H9 (cell line): ENCODE data around the gene ATRNL1. TPM values are rescaled to one million over a fixed set of nuclear protein-coding genes. Genes with fewer than 3 reads are reported as not detected.

Source experiments
- DNase-seq: peaks from one replicate; pipeline ENCODE4 v3.0.0-alpha.2; 2017
- H2AFZ ChIP-seq: one replicate; pipeline ENCODE4 v1.6.1; 2013; ENCODE audit warnings: mild to moderate bottlenecking, low read length, control low read depth, moderate library complexity
- H2AK5ac ChIP-seq: 2 replicates; pipeline ENCODE4 v1.6.1; 2013; ENCODE audit warnings: low read length, control low read depth, mixed read lengths; ENCODE audit not compliant: insufficient read length
- H2BK120ac ChIP-seq: one replicate; pipeline ENCODE4 v1.6.1; 2013; ENCODE audit warnings: low read depth, mild to moderate bottlenecking, low read length, control low read depth, inconsistent platforms; ENCODE audit not compliant: poor library complexity, severe bottlenecking
- H2BK12ac ChIP-seq: 2 replicates; pipeline ENCODE4 v1.6.1; 2013; ENCODE audit warnings: low read length, control low read depth, mixed read lengths, low read depth; ENCODE audit not compliant: insufficient read length
- H2BK15ac ChIP-seq: 2 replicates; pipeline ENCODE4 v1.6.1; 2013; ENCODE audit warnings: low read depth, low read length, control low read depth
- H2BK20ac ChIP-seq: one replicate; pipeline ENCODE4 v1.6.1; 2013; ENCODE audit warnings: low read depth, mild to moderate bottlenecking, low read length, control low read depth, inconsistent platforms; ENCODE audit not compliant: poor library complexity, severe bottlenecking
- H2BK5ac ChIP-seq: 2 replicates; pipeline ENCODE4 v1.6.1; 2013; ENCODE audit warnings: low read length, control low read depth, mixed read lengths; ENCODE audit not compliant: insufficient read length
- H3K14ac ChIP-seq: 2 replicates; pipeline ENCODE4 v1.6.1; 2013; ENCODE audit warnings: low read length, control low read depth; ENCODE audit not compliant: insufficient read depth
- H3K18ac ChIP-seq: 2 replicates; pipeline ENCODE4 v1.6.1; 2013; ENCODE audit warnings: low read depth, mild to moderate bottlenecking, mixed read lengths, low read length, control low read depth; ENCODE audit not compliant: insufficient read length
- H3K23ac ChIP-seq: 2 replicates; pipeline ENCODE4 v1.6.1; 2013; ENCODE audit warnings: low read length, control low read depth, mixed read lengths, low read depth; ENCODE audit not compliant: insufficient read length
- H3K23me2 ChIP-seq: 2 replicates; pipeline ENCODE4 v1.6.1; 2013; ENCODE audit warnings: low read depth, mild to moderate bottlenecking, mixed read lengths, low read length, control low read depth; ENCODE audit not compliant: insufficient read length, poor library complexity, severe bottlenecking
- H3K27ac ChIP-seq: 2 replicates; pipeline ENCODE4 v1.5.1; 2013; ENCODE audit warnings: low read length, control low read depth, mixed read lengths, low read depth; ENCODE audit not compliant: insufficient read length
- H3K27me3 ChIP-seq: 2 replicates; pipeline ENCODE4 v1.6.1; 2013; ENCODE audit warnings: low read length, control low read depth, inconsistent platforms; ENCODE audit not compliant: insufficient read depth
- H3K4ac ChIP-seq: 2 replicates; pipeline ENCODE4 v1.6.1; 2013; ENCODE audit warnings: low read depth, mild to moderate bottlenecking, control low read depth, inconsistent platforms, low read length, moderate library complexity
- H3K4me1 ChIP-seq: 2 replicates; pipeline ENCODE4 v1.6.1; 2013; ENCODE audit warnings: low read length, control low read depth, inconsistent platforms; ENCODE audit not compliant: insufficient read depth
- H3K4me2 ChIP-seq: 2 replicates; pipeline ENCODE4 v1.6.1; 2013; ENCODE audit warnings: low read length, control low read depth, mixed read lengths; ENCODE audit not compliant: insufficient read length, insufficient read depth
- H3K56ac ChIP-seq: 2 replicates; pipeline ENCODE4 v1.6.1; 2013; ENCODE audit warnings: low read depth, mild to moderate bottlenecking, mixed read lengths, low read length, control low read depth; ENCODE audit not compliant: insufficient read length
- H3K79me1 ChIP-seq: 2 replicates; pipeline ENCODE4 v1.6.1; 2013; ENCODE audit warnings: low read depth, mild to moderate bottlenecking, moderate library complexity, low read length, control low read depth, inconsistent platforms; ENCODE audit not compliant: insufficient read depth, poor library complexity, severe bottlenecking
- H3K79me2 ChIP-seq: 2 replicates; pipeline ENCODE4 v1.6.1; 2013; ENCODE audit warnings: low read length, control low read depth, inconsistent platforms; ENCODE audit not compliant: insufficient read depth
- H3K9ac ChIP-seq: 2 replicates; pipeline ENCODE4 v1.6.1; 2013; ENCODE audit warnings: low read length, control low read depth, mixed read lengths; ENCODE audit not compliant: insufficient read length; ENCODE audit errors: extremely low read depth
- H3K9me3 ChIP-seq: one replicate; pipeline ENCODE4 v1.6.1; 2013; ENCODE audit warnings: low read depth, low read length, inconsistent platforms; ENCODE audit not compliant: control insufficient read depth
- H3T11ph ChIP-seq: one replicate; pipeline ENCODE4 v1.6.1; 2013; ENCODE audit warnings: mild to moderate bottlenecking, low read length, control low read depth, inconsistent platforms
- H4K20me1 ChIP-seq: one replicate; pipeline ENCODE4 v1.6.1; 2013; ENCODE audit not compliant: control insufficient read depth, insufficient read length, insufficient read depth
- H4K5ac ChIP-seq: 2 replicates; pipeline ENCODE4 v1.6.1; 2013; ENCODE audit warnings: low read depth, mild to moderate bottlenecking, mixed read lengths, low read length, control low read depth; ENCODE audit not compliant: insufficient read length
- H4K8ac ChIP-seq: replicated peaks from 2 replicates; pipeline ENCODE4 v1.6.1; 2013; ENCODE audit warnings: low read length, control low read depth, mixed read lengths, low read depth; ENCODE audit not compliant: insufficient read length
- H4K91ac ChIP-seq: 2 replicates; pipeline ENCODE4 v1.6.1; 2013; ENCODE audit warnings: low read depth, mild to moderate bottlenecking, moderate library complexity, mixed read lengths, low read length, control low read depth; ENCODE audit not compliant: insufficient read length
- H3K27ac Mint-ChIP-seq, 3 experiments: 2 replicates in 2 of 3; 3 replicates in 1 of 3; pipeline ENCODE4 v1.8.0; 2020 to 2021; ENCODE audit warnings: mixed read lengths in 3 of 3, mild to moderate bottlenecking in 1 of 3, moderate library complexity in 1 of 3
- H3K27me3 Mint-ChIP-seq: 2 replicates; pipeline ENCODE4 v1.8.0; 2021; ENCODE audit warnings: low read depth, mild to moderate bottlenecking, moderate library complexity, mixed read lengths
- H3K36me3 Mint-ChIP-seq, 3 experiments: 2 replicates in 2 of 3; 3 replicates in 1 of 3; pipeline ENCODE4 v1.8.0; 2020 to 2021; ENCODE audit warnings: low read depth in 3 of 3, mixed read lengths in 3 of 3; ENCODE audit not compliant: insufficient read depth in 1 of 3
- H3K4me1 Mint-ChIP-seq, 2 experiments: 2 replicates each; pipeline ENCODE4 v1.8.0; 2020; ENCODE audit warnings: mixed read lengths in 2 of 2
- H3K4me3 Mint-ChIP-seq, 2 experiments: 2 replicates in 1 of 2; 3 replicates in 1 of 2; pipeline ENCODE4 v1.8.0; 2020 to 2021; ENCODE audit warnings: mild to moderate bottlenecking in 2 of 2, mixed read lengths in 2 of 2, moderate library complexity in 1 of 2
- H3K9me3 Mint-ChIP-seq, 2 experiments: 2 replicates in 1 of 2; 3 replicates in 1 of 2; pipeline ENCODE4 v1.8.0; 2020; ENCODE audit warnings: mild to moderate bottlenecking in 2 of 2, mixed read lengths in 2 of 2, moderate library complexity in 1 of 2
- CTCF ChIP-seq: fragments of 200-600 bp; sonication (generic); conservative IDR thresholded peaks from 3 replicates; pipeline ENCODE4 v1.8.0; 2021; ENCODE audit warnings: antibody characterized with exemption, mild to moderate bottlenecking
- WGBS: extraction: QIAGEN DNeasy Blood & Tissue Kit; methylation state at CpG from one replicate; pipeline ENCODE4 v1.1.7; 2013; ENCODE audit warnings: missing lambda C conversion rate, low lambda C conversion rate, mixed read lengths; ENCODE audit not compliant: insufficient read length; ENCODE audit errors: extremely low coverage; 5-methylcytosine and 5-hydroxymethylcytosine counted together
- total RNA-seq: library from RNA; stranded (reverse); gene quantifications from 2 replicates; pipeline ENCODE4 v1.2.1, GENCODE V29; 2021

Gene ATRNL1
- total RNA-seq, 1 experiment from 2014 or later = 9.2 TPM

GRCh38 chr10:115831016-115831415, 737.9 kb downstream of the ATRNL1 start:
- no peak overlapping the region for H3K4ac ChIP-seq
- H3K79me1 ChIP-seq = no peaks in the 10 kb centered on the region
- H4K20me1 ChIP-seq = no peaks in the 10 kb centered on the region
- no peak overlapping the region for H4K91ac ChIP-seq
- no peak overlapping the region for H2BK120ac ChIP-seq
- no peak overlapping the region for H3K18ac ChIP-seq
- no peaks in the 10 kb centered on the region for H3K9me3 ChIP-seq
- no peak overlapping the region for H2BK15ac ChIP-seq
- H3K23me2 ChIP-seq = no peaks in the 10 kb centered on the region
- no peak overlapping the region for H3K27ac ChIP-seq
- no peak overlapping the region for H3T11ph ChIP-seq
- no peaks in the 10 kb centered on the region for H3K4me1 Mint-ChIP-seq
- no peak overlapping the region for H2BK5ac ChIP-seq
- no peak for DNase-seq
- H3K9me3 Mint-ChIP-seq = no peaks in the 10 kb centered on the region
- H3K4me3 Mint-ChIP-seq = no peak overlapping the region
- no peak overlapping the region for H3K27ac Mint-ChIP-seq
- H4K8ac ChIP-seq = no peak overlapping the region
- no peaks in the 10 kb centered on the region for H3K27me3 ChIP-seq
- WGBS = no CpG with 5 or more reads among the region's 8 CpGs
- H2BK20ac ChIP-seq = no peak overlapping the region
- no peak overlapping the region for H2AFZ ChIP-seq
- no peak overlapping the region for H3K23ac ChIP-seq
- no peak overlapping the region for H3K56ac ChIP-seq
- H2AK5ac ChIP-seq = no peak overlapping the region
- H3K4me1 ChIP-seq = no peaks in the 10 kb centered on the region; the same call in 1 of the 2 replicates
- H3K9ac ChIP-seq = no peak overlapping the region
- no peak for TF ChIP-seq CTCF
- H2BK12ac ChIP-seq = no peak overlapping the region
- no peak overlapping the region for H3K4me2 ChIP-seq
- H3K36me3 Mint-ChIP-seq = no peaks in the 10 kb centered on the region
- no peak overlapping the region for H4K5ac ChIP-seq
- no peak overlapping the region for H3K14ac ChIP-seq
- no peaks in the 10 kb centered on the region for H3K79me2 ChIP-seq
- H3K27me3 Mint-ChIP-seq = no peaks in the 10 kb centered on the region
